ENCODE results near the gene ARMH4.

The ARMH4 gene

DNA sequence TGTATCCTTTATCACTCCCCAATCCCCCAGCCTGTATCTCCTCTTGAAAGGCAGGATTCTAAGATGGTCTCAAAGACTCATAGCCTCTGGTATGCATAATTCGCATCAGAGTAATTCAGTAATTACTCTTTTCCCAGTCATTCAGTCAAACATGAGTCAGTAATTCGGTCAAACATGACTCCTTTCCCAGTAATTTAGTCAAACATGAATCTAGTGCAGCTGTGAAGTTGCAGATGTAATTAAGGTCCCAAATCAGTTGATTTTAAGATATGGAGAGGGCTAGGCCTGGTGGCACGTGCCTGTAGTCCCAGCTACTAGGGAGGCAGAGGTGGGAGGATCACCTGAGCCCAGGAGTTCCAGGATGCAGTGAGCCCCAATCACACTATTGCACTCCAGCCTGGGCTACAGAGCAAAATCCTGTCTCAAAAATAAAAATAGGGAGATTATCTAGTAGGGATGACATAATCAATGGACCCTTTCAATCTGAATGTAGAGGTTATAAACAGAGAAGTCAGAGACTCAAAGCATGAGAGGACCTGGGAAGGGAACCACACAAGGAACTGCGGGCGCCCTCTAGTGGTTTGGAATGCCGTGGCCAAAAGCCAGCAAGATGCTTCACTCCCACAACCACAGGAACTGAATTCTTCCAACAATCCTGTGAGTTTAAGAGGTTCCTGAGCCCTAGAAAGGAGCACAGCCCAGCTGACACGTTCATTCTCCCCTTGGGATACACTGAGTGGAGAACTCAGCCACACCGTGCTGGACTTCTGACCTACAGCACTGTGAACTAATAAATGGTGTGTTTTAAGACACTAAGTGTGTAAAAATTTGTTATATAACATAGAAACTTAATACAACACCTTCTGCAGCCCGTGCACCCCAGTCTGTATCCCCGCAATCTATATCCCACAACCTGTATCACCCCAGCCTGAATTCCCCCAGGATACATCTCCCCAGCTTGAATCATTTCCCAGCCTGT is 14.3 kb upstream of the ARMH4 start:
- TF ChIP-seq GATA3 (IDR thresholded peaks at IDR 0.05; ENCODE audit: low read depth, low read length): no peak
- TF ChIP-seq GATA2 (IDR thresholded peaks at IDR 0.05; ENCODE audit: low read depth, low read length): no peak

DNA sequence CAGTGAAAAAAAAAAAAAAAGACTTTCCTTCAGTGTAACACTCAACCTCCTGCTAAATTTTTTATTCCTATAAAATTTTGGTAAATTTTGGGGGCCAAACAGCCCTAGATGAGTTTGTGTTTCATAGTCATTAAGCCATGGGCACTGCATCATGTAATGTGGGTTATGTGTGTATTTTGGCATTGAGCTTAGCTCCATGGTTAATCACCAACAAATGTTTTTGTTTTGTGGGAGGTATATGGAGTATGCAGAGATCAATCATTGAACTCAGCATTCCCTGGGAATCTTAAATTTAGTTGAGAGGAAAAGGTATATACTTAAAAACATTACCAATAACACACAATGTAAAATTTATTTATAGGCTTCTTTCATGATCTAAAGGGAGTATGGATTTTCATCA is 8.5 kb upstream of the ARMH4 start:
- no peak for TF ChIP-seq GATA2 (IDR thresholded peaks at IDR 0.05; ENCODE audit: low read depth, low read length)
- TF ChIP-seq GATA3 (IDR thresholded peaks at IDR 0.05; ENCODE audit: low read depth, low read length): no peak

DNA sequence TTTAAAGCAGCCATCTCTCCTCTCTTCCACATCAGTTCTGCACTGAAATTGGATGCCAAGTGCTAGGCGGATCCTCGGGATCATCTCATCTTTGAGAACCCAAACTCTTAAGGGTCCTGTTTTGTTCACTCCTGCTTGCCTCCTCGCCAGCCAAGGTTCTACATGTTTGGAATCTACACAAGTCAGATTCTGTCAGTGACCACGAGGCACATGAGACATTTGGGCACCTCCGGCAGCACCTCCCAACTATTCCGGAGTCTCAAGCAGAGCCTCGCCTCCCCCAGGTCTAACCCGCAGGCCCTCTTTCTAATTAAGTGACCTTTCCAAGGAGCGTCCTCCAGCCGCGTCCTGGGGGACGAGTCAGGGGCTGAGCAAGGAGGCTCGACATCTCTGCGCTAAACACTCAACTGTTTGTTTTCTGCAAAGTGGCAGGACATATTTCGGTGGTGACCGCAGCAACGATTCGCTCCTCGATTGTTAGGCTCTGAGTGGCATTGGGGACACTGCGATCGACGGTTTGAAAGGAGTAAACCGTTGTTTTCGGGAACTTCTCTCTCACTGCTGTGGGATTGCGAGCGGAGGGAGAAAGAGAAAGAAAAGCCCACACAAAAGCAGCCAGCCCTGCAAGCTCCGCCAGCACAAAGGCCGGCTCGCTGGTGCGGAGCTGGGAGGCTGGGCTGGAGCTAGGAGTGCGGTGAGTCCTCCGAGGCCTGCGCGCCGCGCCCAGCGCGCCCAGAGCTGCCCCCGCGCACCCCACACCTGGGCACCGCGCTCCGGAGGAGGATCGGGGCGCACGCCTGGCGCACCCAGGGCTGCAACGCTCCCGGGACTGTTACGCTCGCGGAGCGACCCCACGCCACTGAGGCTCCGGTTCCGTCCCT is 640 bp downstream of the ARMH4 start:
- TF ChIP-seq GATA2 (IDR thresholded peaks at IDR 0.05; ENCODE audit: low read depth, low read length): no peak
- no peak for TF ChIP-seq GATA3 (IDR thresholded peaks at IDR 0.05; ENCODE audit: low read depth, low read length)

DNA sequence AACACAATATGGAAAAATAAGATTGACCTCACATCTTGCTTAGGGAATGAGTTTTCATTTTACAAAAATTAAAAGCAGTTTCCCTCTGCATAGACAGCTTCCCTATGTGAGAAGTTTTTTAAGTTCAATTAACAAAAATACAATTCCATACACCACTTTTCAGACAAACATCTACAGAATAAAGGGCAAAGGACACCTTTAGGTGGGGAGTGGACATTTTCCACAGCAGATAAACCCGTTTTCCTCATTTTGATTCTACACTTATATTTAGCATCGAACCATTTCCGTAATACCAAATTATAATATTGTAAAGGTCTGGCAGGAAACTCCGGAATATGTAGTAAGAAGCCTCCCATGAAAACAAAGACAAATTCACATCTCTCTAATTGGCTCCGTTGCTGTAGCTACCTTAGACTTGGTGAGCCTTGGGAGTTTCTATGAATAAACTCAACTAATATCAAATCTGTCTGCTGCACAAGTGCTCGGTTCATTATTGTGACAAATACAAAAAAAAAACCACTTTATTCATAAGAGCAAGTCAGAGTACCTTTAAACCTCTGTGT is 1.7 kb downstream of the ARMH4 start:
- TF ChIP-seq GATA3 (IDR thresholded peaks at IDR 0.05; ENCODE audit: low read depth, low read length) (no peak), GATA2 (IDR thresholded peaks at IDR 0.05; ENCODE audit: low read depth, low read length) (no peak)

DNA sequence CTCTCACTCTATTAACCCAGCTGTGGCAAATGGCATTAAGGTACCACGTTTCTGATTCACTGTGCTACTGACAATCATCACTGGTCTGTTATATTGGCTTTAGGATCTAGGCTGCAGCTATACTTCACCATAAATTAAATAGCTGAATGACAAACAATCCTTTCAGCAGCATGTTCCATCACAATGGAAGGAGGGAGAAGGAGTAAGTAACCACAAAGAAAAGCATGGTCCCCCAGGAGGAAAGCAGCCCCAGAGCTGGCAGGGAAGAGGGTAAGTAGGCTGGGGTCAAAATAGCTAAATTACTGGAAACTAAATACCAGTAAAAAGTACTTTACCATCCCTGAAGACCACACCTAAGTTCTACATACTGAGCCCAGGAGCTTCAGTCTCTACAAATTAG is 2.8 kb downstream of the ARMH4 start:
- no peak for TF ChIP-seq GATA3 (IDR thresholded peaks at IDR 0.05; ENCODE audit: low read depth, low read length)
- no peak for TF ChIP-seq GATA2 (IDR thresholded peaks at IDR 0.05; ENCODE audit: low read depth, low read length)

DNA sequence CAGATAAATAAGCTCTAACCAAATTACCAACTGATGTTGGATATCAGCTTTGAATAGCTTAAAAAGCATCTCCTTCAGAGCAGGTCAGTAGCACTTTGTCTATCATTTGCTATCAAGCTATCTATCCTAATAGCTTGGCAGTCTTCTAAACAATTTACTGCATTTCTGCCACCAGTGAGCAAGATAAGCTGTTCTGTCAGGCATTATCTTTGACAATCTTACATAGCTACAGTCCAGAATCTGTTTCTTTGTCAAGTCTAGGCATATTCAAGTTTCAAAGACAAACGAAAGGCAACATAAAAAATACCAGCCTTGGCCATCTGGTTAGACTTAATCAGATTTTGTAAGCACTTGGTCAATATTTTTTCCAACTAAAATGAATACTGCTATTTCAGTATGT is 5.6 kb downstream of the ARMH4 start:
- TF ChIP-seq GATA3 (IDR thresholded peaks at IDR 0.05; ENCODE audit: low read depth, low read length): peak; percentile 59
- peak; percentile 61; the same call in 1 of the 2 replicates for TF ChIP-seq GATA2 (IDR thresholded peaks at IDR 0.05; ENCODE audit: low read depth, low read length)

DNA sequence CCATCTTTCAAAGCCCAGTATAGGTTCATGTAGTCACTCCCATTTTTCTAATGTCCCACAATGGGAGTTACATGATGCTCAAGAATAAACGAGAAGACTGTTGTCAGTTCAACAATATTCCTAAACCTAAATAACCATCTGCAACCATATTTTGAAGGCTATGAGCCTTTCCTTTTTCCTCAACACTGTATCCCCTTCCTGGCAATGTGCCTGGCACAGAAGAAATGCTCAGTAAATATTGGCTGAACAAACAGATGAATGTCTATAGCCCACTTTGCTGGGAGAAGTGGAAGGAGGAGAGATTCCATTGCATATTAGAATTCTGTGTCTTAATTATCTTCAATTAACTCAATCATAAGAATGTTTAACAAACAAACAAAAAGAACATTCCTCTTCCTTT is 6.1 kb downstream of the ARMH4 start:
- TF ChIP-seq GATA2 (IDR thresholded peaks at IDR 0.05; ENCODE audit: low read depth, low read length) (no peak), GATA3 (IDR thresholded peaks at IDR 0.05; ENCODE audit: low read depth, low read length) (no peak)

DNA sequence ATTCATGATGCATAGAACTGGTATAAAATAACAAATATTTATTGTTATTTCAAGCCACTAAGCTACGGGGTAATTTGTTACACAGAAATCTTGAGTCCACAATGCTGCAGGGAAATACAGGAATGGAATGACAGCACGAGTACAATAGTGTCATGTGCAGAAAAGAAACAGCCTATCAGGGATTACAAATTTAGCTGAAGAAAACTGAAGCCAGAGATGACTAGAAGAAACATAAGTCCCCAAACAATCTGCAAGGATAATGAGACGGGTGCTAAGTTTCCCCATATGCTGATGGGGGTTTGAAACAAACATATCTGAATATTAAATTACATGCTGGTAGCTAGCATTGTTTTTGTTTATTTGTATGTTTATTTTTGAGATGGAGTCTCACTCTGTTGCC is 8.9 kb downstream of the ARMH4 start:
- no peak for TF ChIP-seq GATA2 (IDR thresholded peaks at IDR 0.05; ENCODE audit: low read depth, low read length)
- no peak for TF ChIP-seq GATA3 (IDR thresholded peaks at IDR 0.05; ENCODE audit: low read depth, low read length)

DNA sequence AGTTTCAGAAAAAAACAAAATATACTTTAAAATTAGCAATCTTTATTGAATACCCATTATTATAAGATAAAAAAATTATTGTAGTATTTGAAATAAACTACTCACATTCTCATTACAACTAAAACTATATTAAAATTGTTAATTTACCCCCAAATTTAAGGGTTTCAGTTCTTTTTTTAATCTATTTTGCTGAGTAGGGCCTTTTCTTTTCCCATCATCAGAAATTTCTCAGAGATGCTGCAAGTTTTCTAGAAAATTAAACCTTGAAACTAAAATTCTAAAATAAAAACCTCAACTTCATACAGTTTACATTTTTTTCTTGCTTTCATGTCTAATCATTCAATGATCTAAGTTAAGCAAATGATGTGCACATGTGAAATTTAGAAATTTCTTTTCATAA is 10.1 kb downstream of the ARMH4 start:
- TF ChIP-seq GATA2 (IDR thresholded peaks at IDR 0.05; ENCODE audit: low read depth, low read length) (no peak), GATA3 (IDR thresholded peaks at IDR 0.05; ENCODE audit: low read depth, low read length) (no peak)

DNA sequence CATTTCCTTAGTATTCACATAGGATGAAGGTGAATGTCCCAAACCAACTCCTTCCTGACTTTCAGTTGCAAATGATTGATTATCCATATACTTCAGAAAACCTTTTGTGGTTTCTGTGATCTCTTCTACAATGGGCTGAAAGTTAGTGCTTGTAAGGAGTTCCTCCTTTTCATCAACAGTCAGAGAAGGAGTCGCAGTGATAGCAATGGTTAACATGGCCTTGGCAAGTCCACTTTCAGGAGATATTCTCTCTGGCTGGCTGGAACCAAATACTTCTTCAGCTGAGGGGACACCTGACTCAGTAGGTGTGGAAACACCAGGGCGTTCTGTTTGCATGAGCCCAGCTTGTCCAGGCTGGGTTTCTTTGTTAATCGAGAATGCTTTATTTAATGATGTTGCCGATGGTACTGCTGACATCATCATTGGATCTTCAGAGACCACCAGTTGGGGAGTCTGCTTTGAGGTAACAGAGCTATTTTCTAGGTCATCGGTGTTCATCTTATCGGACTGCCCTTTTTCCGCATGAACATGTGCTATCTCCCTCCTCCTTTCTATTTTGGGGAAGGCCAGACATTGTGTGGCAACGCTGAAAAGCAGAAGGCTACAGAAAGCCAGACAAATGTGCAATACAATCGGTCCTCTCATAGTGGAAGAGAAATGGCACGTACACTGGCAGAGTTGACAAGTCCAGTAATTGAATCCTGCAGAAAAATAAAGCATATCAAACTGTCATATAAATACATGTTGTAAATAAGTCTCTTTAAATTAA is 13.1 kb downstream of the ARMH4 start:
- no peak for TF ChIP-seq GATA2 (IDR thresholded peaks at IDR 0.05; ENCODE audit: low read depth, low read length)
- no peak for TF ChIP-seq GATA3 (IDR thresholded peaks at IDR 0.05; ENCODE audit: low read depth, low read length)

DNA sequence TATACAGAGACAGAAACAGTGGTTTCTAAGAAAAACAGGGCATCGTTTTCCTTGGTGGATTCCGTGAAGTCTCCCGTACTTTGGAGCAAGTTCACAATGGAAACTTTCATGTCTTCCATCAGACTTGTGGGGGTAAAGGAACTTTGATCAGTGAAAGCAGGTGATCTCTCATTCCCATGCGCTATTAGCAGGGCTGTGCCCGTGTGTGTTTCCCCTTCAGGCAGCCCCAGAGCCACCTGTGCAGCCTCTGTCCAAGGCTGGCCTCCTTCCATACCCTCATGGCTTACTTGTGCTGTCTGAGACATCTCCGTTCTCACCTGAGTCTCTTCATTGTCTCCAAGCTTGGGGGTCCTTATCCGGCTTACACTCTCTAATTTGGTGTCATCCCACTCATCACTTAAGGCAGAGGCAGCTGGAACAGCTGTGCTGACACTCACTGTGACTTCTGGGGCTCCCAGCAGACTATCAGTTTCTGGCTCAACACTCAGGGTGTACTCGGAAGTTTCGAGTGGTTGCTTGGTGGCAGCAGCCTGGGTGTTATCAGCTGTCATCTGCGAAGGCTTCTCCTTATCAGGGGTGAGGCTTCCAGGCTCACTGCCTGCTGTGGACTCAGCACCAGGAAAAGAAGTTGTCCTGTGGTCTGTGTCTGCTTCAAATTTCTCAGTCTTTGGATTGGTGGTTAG is 13.8 kb downstream of the ARMH4 start:
- TF ChIP-seq GATA3 (IDR thresholded peaks at IDR 0.05; ENCODE audit: low read depth, low read length) (no peak), GATA2 (IDR thresholded peaks at IDR 0.05; ENCODE audit: low read depth, low read length) (no peak)

DNA sequence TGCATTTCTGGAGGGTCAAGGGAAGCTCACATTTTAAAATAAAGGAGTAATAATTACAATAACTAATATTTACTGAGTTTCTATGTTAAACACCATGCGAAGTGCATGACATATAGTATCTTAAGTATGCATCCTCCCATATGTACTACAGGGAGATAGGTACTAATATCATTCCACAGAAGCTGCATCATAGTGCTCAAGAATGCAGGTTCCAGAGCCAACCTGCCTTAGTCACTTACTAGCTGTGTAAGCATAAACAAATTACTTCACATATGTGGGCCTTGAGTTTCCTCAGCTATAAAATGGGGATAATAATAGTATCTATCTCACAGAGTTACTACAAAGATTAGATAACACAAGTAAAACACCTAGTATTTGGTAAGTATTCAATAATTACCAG is 18.3 kb downstream of the ARMH4 start:
- no peak for TF ChIP-seq GATA2 (IDR thresholded peaks at IDR 0.05; ENCODE audit: low read depth, low read length)
- TF ChIP-seq GATA3 (IDR thresholded peaks at IDR 0.05; ENCODE audit: low read depth, low read length): no peak

DNA sequence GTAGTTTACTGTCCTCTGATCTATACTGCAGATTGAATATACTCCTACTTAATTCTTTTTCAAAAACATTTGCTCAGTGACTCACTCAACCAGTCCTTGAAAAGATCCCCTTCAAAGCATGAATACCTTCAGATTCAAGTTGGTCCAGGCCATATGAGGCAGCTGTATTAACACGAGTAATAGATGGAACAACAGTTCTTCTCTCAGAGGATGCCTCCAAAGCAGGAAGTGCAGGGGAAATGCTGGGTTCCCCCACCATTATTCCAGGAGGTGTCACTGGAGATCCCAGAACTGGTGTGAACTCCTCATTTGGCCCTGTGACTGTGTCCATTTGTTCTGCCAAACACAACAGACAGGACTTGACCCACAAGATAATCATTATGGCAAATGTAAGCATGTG is 20.6 kb downstream of the ARMH4 start:
- TF ChIP-seq GATA2 (IDR thresholded peaks at IDR 0.05; ENCODE audit: low read depth, low read length): no peak
- TF ChIP-seq GATA3 (IDR thresholded peaks at IDR 0.05; ENCODE audit: low read depth, low read length): no peak

Measured in SH-SY5Y (cell line).